SIG-M5 (cell line): ENCODE data around the gene FALEC.
"Not testable (repeated sequence)": the region's sequence is repeated elsewhere in the genome, so short reads cannot be mapped to it uniquely, and the experiment has no call there.

Experiments
- DNase-seq: peaks from one replicate; lab custom pipeline; 2025; lab: John Stamatoyannopoulos, UW

Gene FALEC

DNA sequence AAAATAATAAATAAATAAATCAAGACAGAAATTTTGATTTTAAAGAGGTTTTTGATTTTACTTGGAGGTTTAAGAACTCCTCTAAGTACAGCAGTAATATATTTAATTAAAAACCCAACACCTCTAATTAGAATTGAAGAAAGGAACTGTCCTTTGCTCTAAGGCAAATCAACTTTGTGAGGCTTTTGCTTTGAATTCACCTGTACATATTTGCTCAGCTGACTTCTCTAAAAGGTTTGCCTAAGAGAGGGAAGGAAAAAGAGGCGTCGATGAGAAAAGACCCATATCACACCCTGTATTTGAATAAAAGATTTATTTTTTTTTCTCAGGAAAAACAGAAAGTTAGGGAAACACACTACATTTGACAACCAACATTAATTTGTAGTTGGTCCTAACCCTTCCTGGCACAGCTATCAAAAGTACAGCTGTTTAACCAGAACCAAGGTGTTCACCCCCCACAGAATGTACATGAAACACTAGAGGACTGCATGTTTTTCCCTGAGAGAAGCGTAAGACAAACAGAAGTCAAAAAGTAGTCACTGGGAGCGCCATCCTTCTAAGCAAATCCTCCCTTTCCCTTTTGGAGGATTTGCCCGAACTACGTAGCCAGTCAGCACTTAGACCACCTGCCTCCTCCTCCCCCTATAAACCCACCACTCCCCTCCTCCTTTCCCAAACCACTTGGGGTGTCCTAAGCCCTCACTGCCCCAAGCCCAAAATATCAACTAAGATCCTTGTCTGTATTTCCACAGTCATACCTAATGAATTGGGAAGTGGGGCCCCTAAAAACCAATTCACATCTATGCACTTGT lies 58.9 kb downstream of the FALEC start:
- no peak for DNase-seq

DNA sequence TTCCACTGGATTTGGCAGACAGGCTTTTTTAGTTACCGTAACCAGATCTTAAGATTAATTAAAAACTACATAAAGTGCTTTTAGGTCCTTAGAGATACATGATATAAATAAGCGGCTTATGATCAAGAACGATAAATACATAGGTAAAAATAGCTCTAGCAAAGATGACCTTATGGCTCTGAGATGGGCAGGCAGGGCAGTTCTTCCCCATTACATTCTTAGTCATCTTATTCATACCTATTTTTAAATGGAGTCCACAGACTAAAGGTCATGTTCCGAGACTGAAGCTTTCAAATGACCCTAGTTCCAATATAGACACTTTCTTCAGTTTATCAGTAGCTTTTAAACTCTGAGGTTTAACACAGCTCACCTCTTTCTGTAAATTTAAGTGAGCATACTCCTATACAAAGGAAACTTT lies 59.5 kb downstream of the FALEC start:
- DNase-seq: no peak

DNA sequence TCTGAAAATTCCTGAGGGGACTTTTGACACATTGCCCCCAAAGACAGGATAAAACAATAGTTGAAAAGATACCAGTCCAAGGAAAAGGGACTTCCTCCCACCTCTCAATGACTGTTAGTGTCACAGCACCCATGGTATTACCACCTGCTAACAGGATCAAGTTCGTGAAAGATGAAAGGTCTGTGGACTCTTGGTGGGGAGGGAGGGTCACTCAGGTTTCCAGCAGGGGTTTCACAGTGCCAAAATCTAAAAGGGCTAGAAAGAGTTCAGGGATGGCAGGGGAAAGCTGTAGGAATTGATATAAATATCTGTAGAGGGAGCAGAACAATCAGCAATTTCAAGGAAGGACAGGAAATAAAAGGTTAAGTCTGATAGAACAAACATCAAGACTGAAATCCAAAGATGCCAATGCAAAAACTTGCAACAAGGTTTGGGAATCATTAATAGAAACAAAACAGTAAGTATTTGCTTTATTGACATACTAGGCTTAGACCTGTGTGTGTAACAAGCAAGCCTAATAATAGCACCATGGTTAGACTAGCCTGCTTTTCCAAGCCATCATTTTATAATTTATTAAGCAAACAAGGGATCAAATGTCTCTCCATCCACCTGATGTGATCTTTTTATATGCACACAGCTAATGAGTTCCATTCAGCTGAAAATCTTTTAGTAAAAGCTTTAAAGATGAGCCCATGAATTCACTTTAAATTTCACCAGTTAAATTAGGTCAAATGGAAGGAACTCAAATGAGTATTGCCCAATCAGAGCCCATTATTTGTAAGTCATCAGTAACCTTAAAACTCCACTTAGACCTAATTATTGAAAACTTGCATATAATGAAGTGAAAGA lies 60.2 kb downstream of the FALEC start:
- no peak for DNase-seq

DNA sequence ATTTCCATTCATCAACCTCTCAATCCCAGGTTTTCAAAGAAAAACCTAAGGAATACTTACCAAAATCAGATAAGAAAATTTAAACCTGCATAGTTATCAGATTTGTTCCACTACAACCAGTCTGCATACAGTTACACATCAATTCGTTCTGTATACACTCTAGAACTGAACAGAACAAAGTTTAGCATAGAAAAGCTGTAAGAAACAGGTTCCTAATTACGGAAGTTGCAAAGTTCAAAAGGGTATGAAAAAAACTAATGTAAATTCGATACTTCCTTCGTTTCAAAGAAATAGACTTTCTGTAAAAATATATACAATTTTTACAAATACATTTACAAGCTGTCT lies 60.8 kb downstream of the FALEC start:
- DNase-seq: no peak

DNA sequence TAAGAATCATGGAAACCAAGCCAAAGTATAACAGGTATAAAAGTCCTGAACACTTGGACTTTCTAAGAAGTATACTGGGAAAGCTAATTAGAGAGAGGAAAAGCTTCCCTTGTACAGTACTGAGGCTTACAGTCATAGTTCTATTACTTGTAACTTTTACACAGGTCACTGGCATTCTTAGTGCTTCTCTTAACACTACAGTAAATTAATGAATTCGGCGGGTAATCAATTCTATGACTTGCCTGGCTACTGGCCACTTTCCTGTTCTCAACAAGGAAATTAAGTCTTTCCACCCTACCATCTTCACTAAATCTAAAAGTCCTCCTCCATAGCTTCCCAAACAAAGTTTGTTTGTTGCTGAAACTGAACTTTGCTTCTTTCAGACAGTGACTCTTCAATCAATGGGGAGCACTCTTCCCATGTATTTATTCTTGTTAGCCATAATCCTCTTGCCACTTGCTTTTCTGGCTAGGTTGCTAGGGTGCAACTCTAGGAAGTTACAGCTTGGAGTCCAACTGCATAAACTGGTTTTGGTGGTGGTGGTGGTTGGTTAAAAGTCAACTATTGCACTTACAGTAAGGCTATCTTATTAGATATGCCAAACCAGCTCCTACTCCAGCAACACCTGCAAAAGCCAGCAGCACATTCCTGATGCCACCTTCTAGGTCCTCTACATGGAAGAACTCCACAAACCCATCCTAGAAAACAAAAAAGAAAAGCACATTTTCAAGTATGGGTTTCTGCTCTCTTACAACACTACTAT lies 61.4 kb downstream of the FALEC start:
- DNase-seq: no peak

DNA sequence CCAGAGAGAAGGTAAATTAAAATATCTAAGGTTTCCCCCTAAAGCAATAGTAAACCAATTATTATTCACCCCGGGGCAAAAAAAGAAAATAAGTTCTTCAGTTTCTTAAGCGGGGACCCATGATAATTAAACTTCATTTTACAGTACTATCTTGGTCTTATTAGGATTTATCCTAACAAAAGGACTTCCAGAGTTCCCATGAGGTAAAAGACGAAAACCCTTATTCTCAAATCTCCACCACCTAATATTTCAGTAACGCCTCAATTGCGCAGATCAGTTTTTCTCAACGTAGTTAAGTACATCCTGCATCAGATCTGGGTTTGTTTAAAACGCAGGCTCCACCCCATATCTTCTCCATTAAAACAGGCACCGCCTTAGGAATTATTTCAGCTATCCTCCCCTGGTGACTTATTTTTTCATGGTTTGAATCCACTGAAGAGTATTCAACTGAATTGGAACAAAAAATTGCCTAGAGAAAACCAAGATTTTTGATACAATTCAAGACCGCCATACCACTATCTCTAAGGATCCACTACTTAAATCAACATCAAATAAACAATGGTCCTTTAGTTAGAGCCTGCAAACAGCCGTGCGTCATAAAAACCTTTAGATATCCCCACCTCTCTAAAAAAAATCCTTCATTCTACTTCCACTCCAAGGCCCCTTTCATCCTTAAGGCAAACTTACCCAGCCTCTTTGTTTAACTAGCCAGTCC lies 62.2 kb downstream of the FALEC start:
- no peak for DNase-seq

DNA sequence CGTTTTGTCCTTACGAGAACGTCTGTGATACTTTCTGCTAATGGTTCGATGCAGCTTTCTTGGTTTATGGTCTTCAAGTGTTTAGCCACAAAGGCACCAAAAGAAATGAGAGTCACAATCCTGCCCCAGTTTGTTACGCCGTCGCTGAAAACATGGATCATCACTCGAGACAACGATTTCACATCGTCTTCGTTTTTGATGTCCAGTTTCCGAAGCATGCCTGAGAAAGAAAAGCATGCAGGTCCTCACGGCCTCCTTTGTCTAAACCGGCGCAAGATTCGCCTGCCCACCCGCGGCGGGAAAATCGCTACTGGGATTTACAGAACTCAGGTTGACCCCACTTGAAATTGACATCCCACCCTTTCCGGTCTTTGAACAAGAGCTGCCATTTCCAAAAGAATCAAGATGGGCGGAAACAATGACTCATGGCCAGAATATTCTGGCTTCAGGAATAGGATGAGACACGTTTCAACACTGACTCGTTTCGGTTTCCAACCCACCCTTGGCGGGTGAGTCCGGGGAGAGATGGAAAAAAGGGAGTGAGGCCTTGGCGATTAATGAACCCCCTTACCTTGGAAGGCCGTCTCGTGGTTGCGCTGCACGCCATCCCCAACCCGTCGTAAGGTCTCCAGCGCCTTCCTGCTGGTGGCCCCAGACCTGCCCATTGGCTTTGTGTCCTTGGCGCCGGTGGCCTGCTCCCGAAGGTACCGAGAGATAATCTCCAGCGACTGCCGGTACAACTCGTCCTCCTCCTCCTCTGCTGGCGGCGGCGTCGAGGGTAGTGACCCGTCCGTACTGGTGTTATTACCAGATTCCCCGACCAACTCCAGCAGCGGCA lies 62.9 kb downstream of the FALEC start:
- no peak for DNase-seq

DNA sequence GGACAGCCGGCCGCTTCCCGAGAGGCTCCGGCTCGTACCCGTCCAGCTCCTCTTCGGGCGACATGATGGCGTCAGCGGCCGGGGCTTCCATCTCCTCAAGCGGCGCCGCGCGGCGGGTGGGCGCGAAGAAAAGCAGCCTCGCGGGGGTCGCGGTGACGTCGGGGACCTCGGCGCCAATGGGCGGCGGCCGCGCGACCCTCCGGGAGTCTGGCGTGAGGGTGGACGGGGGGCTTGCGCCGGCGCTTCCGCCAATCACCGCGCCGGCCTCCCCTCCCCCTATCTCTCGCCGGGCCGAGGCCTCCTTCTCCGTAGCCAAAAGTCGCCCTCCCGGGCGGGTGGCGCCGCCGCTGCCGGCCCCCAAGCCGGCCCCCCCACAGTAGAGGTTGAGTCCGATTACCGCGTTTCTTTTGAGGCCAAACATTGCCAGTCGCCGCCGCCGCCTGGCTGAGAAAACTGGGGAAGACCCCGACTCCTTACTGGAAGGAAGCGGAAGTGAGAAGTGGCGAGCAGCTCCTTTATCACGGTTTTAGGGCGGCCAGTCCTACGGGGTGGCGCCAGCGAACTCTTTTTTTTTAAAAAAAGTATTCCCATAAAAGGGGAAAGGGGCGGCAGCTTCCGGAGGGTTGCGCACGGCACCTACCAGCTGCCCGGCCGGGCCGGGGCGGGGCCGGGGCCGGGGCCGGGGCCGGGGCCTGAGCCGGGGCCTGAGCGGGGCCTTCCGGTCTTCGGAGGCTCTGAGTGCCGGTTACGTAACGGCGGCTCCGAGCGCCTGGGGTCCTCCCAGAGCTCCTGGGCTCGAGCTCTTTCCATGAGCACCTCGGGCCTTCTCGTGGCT lies 63.8 kb downstream of the FALEC start, which contains the start of gene MCL1:
Gene MCL1 (minus strand): TSS at position 501 of the 835 bp plus-strand sequence. CDS start 80 bp downstream, at position 421.
- peak; percentile 86 for DNase-seq

DNA sequence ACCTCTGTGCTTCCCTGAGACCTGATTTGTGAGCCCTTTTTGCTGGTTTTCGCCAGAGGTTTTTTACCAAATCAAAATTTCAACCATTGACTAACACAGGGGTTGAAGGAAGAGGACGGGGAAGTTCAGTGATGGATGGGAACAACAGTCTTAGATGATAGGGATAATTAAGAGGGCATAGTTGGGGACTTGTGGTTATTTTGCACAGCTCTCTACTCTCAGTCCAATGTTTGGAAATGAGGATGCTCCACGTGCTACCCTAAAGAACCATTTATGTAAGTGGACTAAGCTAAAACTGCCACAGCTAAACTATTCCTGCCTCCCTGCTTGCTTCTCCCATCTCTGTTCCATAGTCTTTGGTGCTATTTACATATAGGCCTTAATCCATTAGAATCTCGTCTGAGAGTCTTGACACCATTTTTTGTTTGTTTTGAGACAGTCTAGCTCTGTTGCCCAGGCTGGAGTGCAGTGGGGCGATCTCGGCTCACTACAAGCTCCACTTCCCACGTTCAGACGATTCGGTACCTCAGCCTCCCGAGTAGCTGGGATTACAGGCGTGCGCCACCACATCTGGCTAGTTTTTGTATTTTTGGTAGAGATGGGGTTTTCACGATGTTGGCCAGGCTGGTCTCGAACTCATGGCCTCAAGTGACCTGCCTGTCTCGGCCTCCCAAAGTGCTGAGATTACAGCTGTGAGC lies 64.5 kb downstream of the FALEC start:
- no peak for DNase-seq

DNA sequence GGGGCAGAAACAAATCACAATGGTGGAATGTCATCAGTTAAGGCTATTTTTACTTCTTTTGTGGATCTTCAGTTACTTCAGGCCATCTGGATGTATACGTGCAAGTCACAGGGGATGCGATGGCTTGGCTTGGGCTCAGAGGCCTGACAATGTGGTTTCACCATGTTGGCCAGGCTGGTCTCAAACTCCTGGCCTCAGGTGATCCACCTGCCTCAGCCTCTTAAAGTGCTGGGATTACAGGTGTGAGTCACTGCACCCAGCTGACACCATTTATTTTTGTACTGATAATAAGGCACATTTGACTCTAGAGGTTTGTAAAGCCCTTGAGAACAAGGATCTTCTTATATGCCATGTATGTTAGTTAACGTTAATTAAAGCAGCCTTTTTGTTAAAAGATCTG lies 65.4 kb downstream of the FALEC start:
- not testable (repeated sequence) for DNase-seq

DNA sequence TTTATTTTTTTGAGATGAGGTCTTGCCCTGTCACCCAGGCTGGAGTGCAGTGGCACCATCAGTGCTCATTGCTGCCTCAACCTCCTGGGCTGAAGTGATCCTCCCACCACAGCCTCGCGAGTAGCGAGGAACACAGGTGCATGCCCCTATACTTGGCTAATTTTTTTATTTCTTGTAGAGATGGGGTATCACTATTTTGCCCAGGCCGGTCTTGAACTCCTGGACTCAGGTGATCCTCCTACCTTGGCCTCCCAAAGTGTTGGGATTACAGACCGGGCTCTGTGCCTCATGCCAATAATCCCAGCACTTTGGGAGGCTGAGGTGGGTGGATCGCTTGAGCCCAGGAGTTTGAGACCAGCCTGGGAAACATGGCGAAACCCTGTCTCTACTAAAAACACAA lies 65.9 kb downstream of the FALEC start:
- DNase-seq: not testable (repeated sequence)

DNA sequence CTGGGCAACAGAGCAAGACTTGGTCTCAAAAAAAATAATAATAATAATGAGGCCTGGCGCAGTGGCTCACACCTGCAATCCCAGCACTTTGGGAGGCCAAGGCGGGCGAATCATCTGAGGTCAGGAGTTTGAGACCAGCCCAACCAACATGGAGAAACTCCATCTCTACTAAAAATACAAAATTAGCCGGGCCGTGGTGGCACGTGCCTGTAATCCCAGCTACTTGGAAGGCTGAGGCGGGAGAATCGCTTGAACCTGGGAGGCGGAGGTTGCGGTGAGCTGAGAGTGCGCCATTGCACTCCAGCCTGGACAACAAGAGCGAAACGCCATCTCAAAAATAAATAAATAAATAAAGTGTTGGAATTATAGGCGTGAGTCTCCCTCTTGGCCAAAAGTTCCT lies 66.4 kb downstream of the FALEC start:
- DNase-seq: not testable (repeated sequence)

DNA sequence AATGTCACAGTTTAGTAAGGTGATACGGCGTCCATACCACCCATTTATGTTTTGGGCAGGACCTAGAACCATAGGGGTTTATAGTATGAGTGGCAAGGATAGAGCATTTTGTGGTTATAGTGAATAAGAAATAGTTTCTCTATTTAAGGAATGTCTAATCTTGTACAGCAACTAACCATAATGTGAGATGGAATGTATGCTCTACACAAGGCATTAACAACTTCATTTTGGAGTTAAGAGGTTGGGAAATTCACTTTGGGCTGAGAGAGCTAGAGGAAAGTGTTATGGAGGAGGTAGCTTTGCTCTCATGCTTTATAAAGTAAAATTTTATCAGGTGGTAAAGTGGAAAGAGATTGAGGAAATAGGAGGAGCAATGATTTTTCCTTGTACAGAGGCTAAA lies 66.8 kb downstream of the FALEC start:
- no peak for DNase-seq
